PC-9 (cell line): Measurements from ENCODE around the gene DDX6. TPM values are rescaled to one million over a fixed set of nuclear protein-coding genes. Genes with fewer than 3 reads are reported as not detected.
"Not testable (repeated sequence)": the region's sequence is repeated elsewhere in the genome, so short reads cannot be mapped to it uniquely, and the experiment has no call there.

Experiments used
- BruUV-seq: library from RNA; stranded (reverse); fragments of 400-500 nt; replicated peaks from 2 replicates; lab custom pipeline; 2021; lab: Mats Ljungman, UMichigan
- CTCF ChIA-PET: fragments of 300-600 bp; sonication (Branson Sonifier 250); formaldehyde crosslinking; loops from one replicate; lab custom pipeline; 2022; ENCODE audit warnings: antibody characterized with exemption; lab: Charles Lee
- POLR2A ChIA-PET: fragments of 300-600 bp; sonication (Branson Sonifier 250); formaldehyde crosslinking; loops from one replicate; lab custom pipeline; 2022; ENCODE audit warnings: antibody characterized with exemption; ENCODE audit not compliant: unreplicated experiment; lab: Charles Lee
- DNase-seq, 2 experiments: peaks; one replicate each; pipeline versions ENCODE4 v3.0.0 to v3.0.0-alpha.2; 2015 to 2022; ENCODE audit warnings: mixed read lengths in 1 of 2
- H2AFZ ChIP-seq: fragments of 200-600 bp; sonication (generic); 2 replicates; pipeline ENCODE4 v1.8.1; 2017; ENCODE audit warnings: antibody characterized with exemption
- H3F3A ChIP-seq: fragments of 200-600 bp; sonication (generic); 2 replicates; pipeline ENCODE4 v1.8.1; 2017; ENCODE audit warnings: antibody characterized with exemption, mild to moderate bottlenecking, low read depth; ENCODE audit not compliant: insufficient read depth
- H3K27ac ChIP-seq: fragments of 200-600 bp; sonication (generic); 2 replicates; pipeline ENCODE4 v1.6.1; 2016; ENCODE audit warnings: mixed run types
- H3K27me3 ChIP-seq: fragments of 200-600 bp; sonication (generic); 2 replicates; pipeline ENCODE4 v1.6.1; 2016; ENCODE audit warnings: low read depth, mixed run types; ENCODE audit not compliant: insufficient read depth
- H3K36me3 ChIP-seq: fragments of 200-600 bp; sonication (generic); 2 replicates; pipeline ENCODE4 v1.6.1; 2016; ENCODE audit warnings: low read depth, mixed run types
- H3K4me1 ChIP-seq: fragments of 200-600 bp; sonication (generic); replicated peaks from 2 replicates; pipeline ENCODE4 v1.6.1; 2016; ENCODE audit warnings: mixed run types; ENCODE audit not compliant: insufficient read depth
- H3K4me2 ChIP-seq: fragments of 200-600 bp; sonication (generic); 2 replicates; pipeline ENCODE4 v1.6.1; 2017; ENCODE audit warnings: mixed run types
- H3K4me3 ChIP-seq: fragments of 200-600 bp; sonication (generic); 2 replicates; pipeline ENCODE4 v1.6.1; 2016; ENCODE audit warnings: mixed run types
- H3K79me2 ChIP-seq: fragments of 200-600 bp; sonication (generic); 2 replicates; pipeline ENCODE4 v1.6.1; 2017; ENCODE audit warnings: low read depth, mixed run types
- H3K9me2 ChIP-seq: fragments of 200-600 bp; sonication (generic); 2 replicates; pipeline ENCODE4 v1.8.1; 2017; ENCODE audit warnings: mild to moderate bottlenecking; ENCODE audit not compliant: insufficient read depth
- H3K9me3 ChIP-seq: fragments of 200-600 bp; sonication (generic); 2 replicates; pipeline ENCODE4 v1.8.1; 2016; ENCODE audit warnings: low read depth; ENCODE audit not compliant: insufficient read depth
- H4K20me1 ChIP-seq: fragments of 200-600 bp; sonication (generic); 2 replicates; pipeline ENCODE4 v1.8.1; 2017; ENCODE audit not compliant: insufficient read depth
- EZH2 ChIP-seq: fragments of 200-600 bp; sonication (generic); IDR thresholded peaks from 2 replicates; pipeline ENCODE4 v1.8.0; 2017; ENCODE audit warnings: antibody characterized with exemption, low read depth
- intact Hi-C: fragments of 100-400 bp; cut with micrococcal nuclease; formaldehyde crosslinking; loops from one replicate; pipeline ENCODE4 v1.10.0; 2022; ENCODE audit not compliant: unreplicated experiment
- total RNA-seq: library from RNA; stranded (reverse); gene quantifications from 2 replicates; pipeline ENCODE4 v1.2.3, GENCODE V29; 2021
- TF ChIP-seq, protein P1 (sequence below): fragments of 200-600 bp; sonication (generic); conservative IDR thresholded peaks from 2 replicates; pipeline ENCODE4 v1.6.1; 2017; ENCODE audit warnings: mixed run types, antibody characterized with exemption, mild to moderate bottlenecking, moderate library complexity

DDX6 gene
- total RNA-seq, 1 experiment from 2014 or later = 84.4 TPM

DNA sequence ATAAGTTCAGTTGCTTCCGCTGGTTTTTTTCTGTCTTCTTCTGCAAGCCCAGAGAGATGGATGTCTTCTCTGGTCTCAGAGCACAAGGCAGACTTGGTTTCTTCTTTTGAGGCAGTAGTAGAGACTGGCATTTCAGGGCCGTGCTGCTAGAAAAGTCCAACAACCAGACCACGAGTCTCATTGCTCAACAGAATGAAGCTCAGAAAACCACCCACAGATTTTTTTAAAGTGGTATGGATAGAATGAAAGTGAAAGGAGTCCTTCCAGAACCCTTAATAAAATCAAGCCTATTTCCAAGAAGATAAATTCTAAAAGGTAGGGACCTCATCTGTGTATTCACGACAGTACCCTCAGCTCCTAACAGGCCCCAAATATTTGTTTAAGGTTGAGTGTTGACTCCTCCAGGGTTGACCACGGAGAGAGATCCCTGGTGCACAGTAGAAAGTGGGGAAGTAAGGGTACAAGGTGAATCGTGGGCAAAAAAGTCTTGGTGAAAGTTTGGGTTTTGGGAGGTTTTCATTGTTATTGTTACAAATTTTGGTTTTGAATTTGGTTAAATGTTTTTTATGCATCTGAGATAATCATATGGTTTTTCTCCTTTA lies 43.6 kb upstream of the DDX6 start:
- BruUV-seq = no TSS peak

DNA sequence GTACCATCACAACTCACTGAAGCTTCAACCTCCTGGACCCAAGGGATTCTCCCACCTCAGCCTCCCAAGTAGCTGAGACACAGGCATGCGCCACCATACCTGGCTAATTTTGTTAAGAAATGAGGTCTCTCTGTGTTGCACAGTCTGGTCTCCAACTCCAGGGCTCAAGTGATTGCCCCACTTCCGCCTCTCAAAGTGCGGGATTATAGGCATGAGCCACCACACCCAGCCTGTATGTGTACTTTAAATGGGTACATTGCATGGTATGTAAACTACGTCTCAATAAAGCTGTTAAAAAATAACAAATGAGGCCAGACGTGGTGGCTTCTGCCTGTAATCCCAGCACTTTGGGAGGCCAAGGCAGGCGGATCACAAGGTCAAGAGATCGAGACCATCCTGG lies 36.2 kb upstream of the DDX6 start:
- no peaks in the 10 kb centered on the region for H3K9me3 ChIP-seq
- no TSS peak for BruUV-seq
- no peak for DNase-seq
- H4K20me1 ChIP-seq = no peaks in the 10 kb centered on the region
- no peaks in the 10 kb centered on the region for H3K36me3 ChIP-seq
- H3F3A ChIP-seq = no peaks in the 10 kb centered on the region
- no peaks in the 10 kb centered on the region for H3K4me1 ChIP-seq
- no peak overlapping the region for H3K27ac ChIP-seq
- POLR2A ChIA-PET = no interaction called here
- no peak overlapping the region for H2AFZ ChIP-seq
- intact Hi-C loops = no loop called here
- no peak for TF ChIP-seq EZH2
- TF ChIP-seq, protein P1, sequence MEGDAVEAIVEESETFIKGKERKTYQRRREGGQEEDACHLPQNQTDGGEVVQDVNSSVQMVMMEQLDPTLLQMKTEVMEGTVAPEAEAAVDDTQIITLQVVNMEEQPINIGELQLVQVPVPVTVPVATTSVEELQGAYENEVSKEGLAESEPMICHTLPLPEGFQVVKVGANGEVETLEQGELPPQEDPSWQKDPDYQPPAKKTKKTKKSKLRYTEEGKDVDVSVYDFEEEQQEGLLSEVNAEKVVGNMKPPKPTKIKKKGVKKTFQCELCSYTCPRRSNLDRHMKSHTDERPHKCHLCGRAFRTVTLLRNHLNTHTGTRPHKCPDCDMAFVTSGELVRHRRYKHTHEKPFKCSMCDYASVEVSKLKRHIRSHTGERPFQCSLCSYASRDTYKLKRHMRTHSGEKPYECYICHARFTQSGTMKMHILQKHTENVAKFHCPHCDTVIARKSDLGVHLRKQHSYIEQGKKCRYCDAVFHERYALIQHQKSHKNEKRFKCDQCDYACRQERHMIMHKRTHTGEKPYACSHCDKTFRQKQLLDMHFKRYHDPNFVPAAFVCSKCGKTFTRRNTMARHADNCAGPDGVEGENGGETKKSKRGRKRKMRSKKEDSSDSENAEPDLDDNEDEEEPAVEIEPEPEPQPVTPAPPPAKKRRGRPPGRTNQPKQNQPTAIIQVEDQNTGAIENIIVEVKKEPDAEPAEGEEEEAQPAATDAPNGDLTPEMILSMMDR = no peak
- H3K27me3 ChIP-seq = no peaks in the 10 kb centered on the region
- CTCF ChIA-PET = no interaction called here
- no peak overlapping the region for H3K4me2 ChIP-seq
- no peaks in the 10 kb centered on the region for H3K9me2 ChIP-seq
- H3K79me2 ChIP-seq = no peaks in the 10 kb centered on the region
- H3K4me3 ChIP-seq = no peak overlapping the region

More for the DNA sequence above, 43.6 kb upstream of the DDX6 start:
- intact Hi-C loops = no loop called here
- Histone ChIP-seq H3K4me1 (no peaks in the 10 kb centered on the region), H3K36me3 (no peaks in the 10 kb centered on the region), H3K79me2 (no peaks in the 10 kb centered on the region), H2AFZ (no peak overlapping the region), H3K9me2 (no peaks in the 10 kb centered on the region), H3K27ac (no peak overlapping the region), H3K27me3 (no peaks in the 10 kb centered on the region), H4K20me1 (no peaks in the 10 kb centered on the region), H3F3A (no peaks in the 10 kb centered on the region), H3K9me3 (no peaks in the 10 kb centered on the region), H3K4me3 (no peak overlapping the region), H3K4me2 (0 out of 2 replicates have a peak overlapping the region, but pooled peaks have one; percentile 15)
- DNase-seq = no peak
- CTCF ChIA-PET = no interaction called here
- TF ChIP-seq, protein P1 = no peak
- TF ChIP-seq EZH2 = no peak
- POLR2A ChIA-PET = interaction anchor here (0.6 kb wide), 1 partner anchor 38 kb away, joined by 4 read pairs; no protein-coding TSS in a partner anchor

DNA sequence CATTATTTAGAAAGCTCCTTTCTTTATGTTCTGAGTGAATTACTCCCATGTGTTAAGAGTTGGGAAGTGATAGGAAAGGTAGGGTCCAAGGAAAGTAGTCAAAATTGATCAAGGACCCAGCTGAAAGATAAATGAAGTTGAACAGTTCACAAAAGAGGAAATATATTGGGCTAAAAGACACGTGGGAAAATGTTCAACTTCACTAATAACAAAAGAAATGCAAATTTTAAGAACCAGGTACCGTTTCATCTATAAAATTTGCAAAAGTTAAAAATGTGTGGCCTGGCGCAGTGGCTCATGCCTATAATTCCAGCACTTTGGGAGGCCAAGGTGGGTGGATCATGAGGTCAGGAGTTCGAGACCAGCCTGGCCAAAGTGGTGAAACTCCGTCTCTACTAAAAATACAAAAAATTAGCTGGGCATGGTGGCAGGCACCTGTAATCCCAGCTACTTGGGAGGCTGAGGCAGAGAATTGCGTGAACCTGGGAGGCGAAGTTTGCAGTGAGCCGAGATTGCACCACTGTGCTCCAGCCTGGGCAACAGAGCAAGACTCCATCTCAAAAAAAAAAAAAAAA lies 32.1 kb upstream of the DDX6 start:
- intact Hi-C loops = not testable (repeated sequence)

More for the DNA sequence above, 32.1 kb upstream of the DDX6 start:
- H3K27ac ChIP-seq, H4K20me1 ChIP-seq, H3K4me2 ChIP-seq, H2AFZ ChIP-seq, H3K36me3 ChIP-seq, BruUV-seq, H3K79me2 ChIP-seq, H3K9me2 ChIP-seq, H3K27me3 ChIP-seq, H3F3A ChIP-seq, DNase-seq, POLR2A ChIA-PET, CTCF ChIA-PET, H3K9me3 ChIP-seq, H3K4me3 ChIP-seq, H3K4me1 ChIP-seq: not testable (repeated sequence)
